Activated naive CD8-positive, alpha-beta T cell (primary cell): ENCODE data around the gene PIAS3.

ENCODE experiments used
- H3K27ac Mint-ChIP-seq: one replicate; pipeline ENCODE4 v1.8.0; 2021; ENCODE audit warnings: mixed read lengths
- H3K27me3 Mint-ChIP-seq: one replicate; pipeline ENCODE4 v1.8.0; 2021; ENCODE audit warnings: mixed read lengths
- H3K36me3 Mint-ChIP-seq: one replicate; pipeline ENCODE4 v1.8.0; 2021; ENCODE audit warnings: mixed read lengths
- H3K4me1 Mint-ChIP-seq: one replicate; pipeline ENCODE4 v1.8.0; 2021; ENCODE audit warnings: low read depth, mixed read lengths
- H3K4me3 Mint-ChIP-seq: one replicate; pipeline ENCODE4 v1.8.0; 2021; ENCODE audit warnings: mild to moderate bottlenecking, mixed read lengths
- H3K9me3 Mint-ChIP-seq: one replicate; pipeline ENCODE4 v1.8.0; 2021; ENCODE audit warnings: low read depth, mixed read lengths

PIAS3 gene

GRCh38 chr1:145858901-145859490, at the start of gene PIAS3:
TSS of gene PIAS3 (minus strand) at chr1:145859081. CDS start at chr1:145858990, 91 bp downstream.
- H3K4me3 Mint-ChIP-seq = peak within 1 kb of the TSS; percentile 95
- H3K27me3 Mint-ChIP-seq = no peaks in the 10 kb centered on the region
- H3K9me3 Mint-ChIP-seq = no peaks in the 10 kb centered on the region
- H3K27ac Mint-ChIP-seq = peak within 1 kb of the TSS; percentile 78
- peaks cover under 1% of the 10 kb centered on the region for H3K36me3 Mint-ChIP-seq
- peaks cover 18% of the 10 kb centered on the region for H3K4me1 Mint-ChIP-seq

GRCh38 chr1:145908653-145909052, 49.8 kb upstream of the PIAS3 start:
- H3K36me3 Mint-ChIP-seq = peaks cover 5% of the 10 kb centered on the region
- peaks cover 8% of the 10 kb centered on the region for H3K4me1 Mint-ChIP-seq
- no peaks in the 10 kb centered on the region for H3K9me3 Mint-ChIP-seq
- H3K27ac Mint-ChIP-seq = no peak overlapping the region
- H3K4me3 Mint-ChIP-seq = no peak overlapping the region
- H3K27me3 Mint-ChIP-seq = no peaks in the 10 kb centered on the region

GRCh38 chr1:145906954-145907753, 48.3 kb upstream of the PIAS3 start:
- H3K27ac Mint-ChIP-seq = no peak overlapping the region
- H3K4me1 Mint-ChIP-seq = peaks cover 5% of the 10 kb centered on the region
- no peaks in the 10 kb centered on the region for H3K9me3 Mint-ChIP-seq
- no peaks in the 10 kb centered on the region for H3K27me3 Mint-ChIP-seq
- no peak overlapping the region for H3K4me3 Mint-ChIP-seq
- H3K36me3 Mint-ChIP-seq = peaks cover 5% of the 10 kb centered on the region

- Mint-ChIP-seq H3K27ac (no peak overlapping the region), H3K4me1 (no peaks in the 10 kb centered on the region), H3K36me3 (peaks cover 8% of the 10 kb centered on the region)
These were observed 42.6 kb upstream of the PIAS3 start for GRCh38 chr1:145901312-145902021.

GRCh38 chr1:145898756-145899155, 39.9 kb upstream of the PIAS3 start:
- H3K4me3 Mint-ChIP-seq = no peak overlapping the region
- no peaks in the 10 kb centered on the region for H3K9me3 Mint-ChIP-seq
- H3K27ac Mint-ChIP-seq = no peak overlapping the region
- H3K4me1 Mint-ChIP-seq = no peaks in the 10 kb centered on the region
- peaks cover 8% of the 10 kb centered on the region for H3K36me3 Mint-ChIP-seq
- H3K27me3 Mint-ChIP-seq = no peaks in the 10 kb centered on the region

More at GRCh38 chr1:145901312-145902021, 42.6 kb upstream of the PIAS3 start:
- H3K9me3 Mint-ChIP-seq = no peaks in the 10 kb centered on the region
- H3K27me3 Mint-ChIP-seq = no peaks in the 10 kb centered on the region
- H3K4me3 Mint-ChIP-seq = no peak overlapping the region

GRCh38 chr1:145897969-145898368, 39.1 kb upstream of the PIAS3 start:
- no peaks in the 10 kb centered on the region for H3K4me1 Mint-ChIP-seq
- peaks cover 8% of the 10 kb centered on the region for H3K36me3 Mint-ChIP-seq
- no peak overlapping the region for H3K27ac Mint-ChIP-seq
- no peaks in the 10 kb centered on the region for H3K9me3 Mint-ChIP-seq
- no peaks in the 10 kb centered on the region for H3K27me3 Mint-ChIP-seq
- H3K4me3 Mint-ChIP-seq = no peak overlapping the region

DNA sequence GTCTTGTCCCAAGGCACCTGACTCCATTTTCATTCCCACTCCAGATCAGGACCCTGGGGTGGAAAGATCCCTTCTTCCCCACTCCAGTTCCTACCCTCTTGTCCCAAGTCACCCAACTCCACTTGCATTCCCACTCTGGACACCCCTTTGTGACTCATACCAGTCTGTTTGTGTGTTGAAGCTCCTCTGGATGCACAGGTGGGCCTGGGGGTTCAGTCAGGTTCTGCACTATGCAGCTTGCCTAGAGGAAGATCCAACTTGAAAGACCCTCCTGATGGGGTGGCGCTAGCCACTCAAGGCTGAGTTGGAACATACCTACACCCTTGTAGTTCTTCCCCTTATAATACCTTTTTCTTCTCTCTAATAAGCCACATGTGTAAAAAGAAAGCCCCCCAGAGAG, 36.6 kb upstream of the PIAS3 start:
- Mint-ChIP-seq H3K9me3 (no peaks in the 10 kb centered on the region), H3K27me3 (no peaks in the 10 kb centered on the region), H3K36me3 (peaks cover 6% of the 10 kb centered on the region), H3K27ac (no peak overlapping the region), H3K4me1 (no peaks in the 10 kb centered on the region), H3K4me3 (no peak overlapping the region)

GRCh38 chr1:145893306-145894055, 34.6 kb upstream of the PIAS3 start:
- Mint-ChIP-seq H3K9me3 (no peaks in the 10 kb centered on the region), H3K36me3 (peaks cover 2% of the 10 kb centered on the region), H3K27ac (no peak overlapping the region), H3K4me1 (no peaks in the 10 kb centered on the region), H3K4me3 (no peak overlapping the region), H3K27me3 (no peaks in the 10 kb centered on the region)

GRCh38 chr1:145892486-145893087, 33.7 kb upstream of the PIAS3 start:
- H3K4me1 Mint-ChIP-seq = no peaks in the 10 kb centered on the region
- no peaks in the 10 kb centered on the region for H3K27me3 Mint-ChIP-seq
- H3K27ac Mint-ChIP-seq = no peak overlapping the region
- no peak overlapping the region for H3K4me3 Mint-ChIP-seq
- peaks cover under 1% of the 10 kb centered on the region for H3K36me3 Mint-ChIP-seq
- no peaks in the 10 kb centered on the region for H3K9me3 Mint-ChIP-seq

- Mint-ChIP-seq H3K27ac (no peak overlapping the region), H3K27me3 (no peaks in the 10 kb centered on the region), H3K4me3 (no peak overlapping the region), H3K36me3 (no peaks in the 10 kb centered on the region), H3K9me3 (no peaks in the 10 kb centered on the region), H3K4me1 (peaks cover under 1% of the 10 kb centered on the region)
These were observed 33.0 kb upstream of the PIAS3 start for GRCh38 chr1:145891587-145892485.

- Mint-ChIP-seq H3K36me3 (no peaks in the 10 kb centered on the region), H3K4me3 (no peak overlapping the region), H3K4me1 (peaks cover 5% of the 10 kb centered on the region), H3K9me3 (no peaks in the 10 kb centered on the region), H3K27me3 (no peaks in the 10 kb centered on the region), H3K27ac (no peak overlapping the region)
These were observed 32.3 kb upstream of the PIAS3 start for GRCh38 chr1:145891143-145891542.

DNA sequence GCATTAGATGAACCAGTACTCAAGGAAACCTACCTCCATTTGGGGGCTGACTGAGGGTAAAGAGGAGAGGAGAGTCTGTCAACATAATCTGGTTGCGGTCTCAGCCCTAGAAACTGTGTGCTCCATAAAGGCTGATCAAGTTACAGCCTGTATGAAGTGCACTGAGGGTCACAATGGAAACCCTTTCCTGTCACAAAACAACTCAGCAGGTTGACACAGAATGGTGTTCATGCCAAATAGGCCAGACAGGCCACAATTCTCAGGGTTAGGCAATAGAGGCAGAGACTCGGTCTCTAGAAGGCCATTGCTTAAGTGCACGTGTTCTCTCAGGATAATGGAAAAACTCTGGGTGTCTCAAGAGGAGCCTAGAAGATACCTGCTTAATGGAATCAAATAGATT, 30.8 kb upstream of the PIAS3 start:
- Mint-ChIP-seq H3K36me3 (no peaks in the 10 kb centered on the region), H3K4me1 (peaks cover 13% of the 10 kb centered on the region), H3K9me3 (no peaks in the 10 kb centered on the region), H3K4me3 (no peak overlapping the region), H3K27ac (no peak overlapping the region), H3K27me3 (no peaks in the 10 kb centered on the region)

GRCh38 chr1:145887631-145888030, 28.8 kb upstream of the PIAS3 start:
- H3K4me3 Mint-ChIP-seq = no peak overlapping the region
- no peak overlapping the region for H3K27ac Mint-ChIP-seq
- peaks cover 15% of the 10 kb centered on the region for H3K4me1 Mint-ChIP-seq
- H3K9me3 Mint-ChIP-seq = no peaks in the 10 kb centered on the region
- peaks cover 7% of the 10 kb centered on the region for H3K27me3 Mint-ChIP-seq
- no peaks in the 10 kb centered on the region for H3K36me3 Mint-ChIP-seq

DNA sequence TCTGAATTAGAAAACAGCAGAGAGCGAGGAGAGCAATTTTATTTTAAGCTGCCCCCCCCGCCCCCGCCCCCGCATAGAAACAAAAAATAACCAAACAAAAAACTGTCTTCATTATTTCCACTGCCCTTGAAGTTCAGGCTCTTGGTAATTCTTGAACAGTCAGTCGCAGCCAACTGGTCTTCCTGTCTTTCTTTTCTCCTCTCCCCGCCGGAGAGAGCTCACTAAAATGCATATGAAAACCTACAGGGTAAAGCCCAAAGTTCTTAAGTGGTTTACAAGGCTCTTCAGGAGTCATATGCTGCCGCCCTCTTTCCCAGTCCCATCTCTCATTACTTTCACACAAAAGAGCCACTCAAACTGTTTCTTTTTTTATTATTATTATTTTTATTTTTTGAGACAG, 27.9 kb upstream of the PIAS3 start:
- H3K36me3 Mint-ChIP-seq = no peaks in the 10 kb centered on the region
- peak overlapping the region; percentile 79 for H3K4me3 Mint-ChIP-seq

More for the DNA sequence above, 27.9 kb upstream of the PIAS3 start:
- H3K27ac Mint-ChIP-seq = no peak overlapping the region
- H3K27me3 Mint-ChIP-seq = peaks cover 7% of the 10 kb centered on the region
- H3K4me1 Mint-ChIP-seq = peaks cover 15% of the 10 kb centered on the region
- H3K9me3 Mint-ChIP-seq = no peaks in the 10 kb centered on the region
